GM12891 (cell line): ENCODE results near the gene ANKRD33B.

Source experiments
- POLR2A ChIP-seq: IDR thresholded peaks from 2 replicates; pipeline ENCODE4 v1.6.1; 2011; ENCODE audit warnings: low read depth, low read length, control low read depth
- POLR2AphosphoS5 ChIP-seq: IDR thresholded peaks from 2 replicates; pipeline ENCODE4 v1.6.1; 2011; ENCODE audit warnings: low read depth, low read length, control low read depth

GRCh38 chr5:10660135-10660534 lies 96.3 kb downstream of the ANKRD33B start:
- TF ChIP-seq POLR2A (no peak; the same call in 1 of the 2 replicates), POLR2AphosphoS5 (no peak)
